Inflammatory macrophage (primary cell): ENCODE results near the gene KRT20.
"Not testable (repeated sequence)": the region's sequence is repeated elsewhere in the genome, so short reads cannot be mapped to it uniquely, and the experiment has no call there.

Source experiments
- DNase-seq, 2 donors: peaks; one replicate each; pipeline ENCODE4 v3.0.0-alpha.2; 2020 to 2022

Gene KRT20

GRCh38 chr17:40896916-40897455 is 11.9 kb upstream of the KRT20 start:
- no peak for DNase-seq

- no peak for DNase-seq
These were observed 10.2 kb upstream of the KRT20 start for GRCh38 chr17:40895106-40895730.

- DNase-seq, result no peak
These were observed 3.2 kb upstream of the KRT20 start for GRCh38 chr17:40888196-40888720.

- no peak for DNase-seq
These were observed 1.0 kb upstream of the KRT20 start for GRCh38 chr17:40886090-40886489.

GRCh38 chr17:40883626-40884334 is 1.3 kb downstream of the KRT20 start:
- DNase-seq, result no peak

- DNase-seq, result no peak
These were observed 2.0 kb downstream of the KRT20 start for GRCh38 chr17:40883031-40883430.

- DNase-seq, result no peak
These were observed 6.0 kb downstream of the KRT20 start for GRCh38 chr17:40879026-40879425.

GRCh38 chr17:40878044-40878443 is 7.0 kb downstream of the KRT20 start:
- no peak for DNase-seq

GRCh38 chr17:40873801-40874200 is 11.2 kb downstream of the KRT20 start:
- DNase-seq, result no peak

GRCh38 chr17:40873255-40873654 is 11.8 kb downstream of the KRT20 start:
- DNase-seq, result no peak

GRCh38 chr17:40872416-40872815 is 12.6 kb downstream of the KRT20 start:
- no peak for DNase-seq

- no peak for DNase-seq
These were observed 13.7 kb downstream of the KRT20 start for GRCh38 chr17:40871316-40871715.

- DNase-seq, result no peak
These were observed 14.9 kb downstream of the KRT20 start for GRCh38 chr17:40870136-40870535.

- DNase-seq, result no peak
These were observed 18.2 kb downstream of the KRT20 start, which contains the start of gene KRT12 for GRCh38 chr17:40866838-40867237. KRT12 (minus strand) TSS chr17:40867223; CDS start chr17:40867186, 37 bp downstream.

GRCh38 chr17:40864661-40865390 is 20.2 kb downstream of the KRT20 start:
- DNase-seq, result no peak

GRCh38 chr17:40862985-40863733 is 21.9 kb downstream of the KRT20 start:
- no peak for DNase-seq

GRCh38 chr17:40859536-40859935 is 25.5 kb downstream of the KRT20 start:
- DNase-seq, result no peak

GRCh38 chr17:40858667-40859066 is 26.4 kb downstream of the KRT20 start:
- DNase-seq, result not testable (repeated sequence)

- DNase-seq, result no peak
These were observed 27.5 kb downstream of the KRT20 start for GRCh38 chr17:40857535-40857934.

GRCh38 chr17:40854175-40854814 is 30.7 kb downstream of the KRT20 start:
- peak; percentile 50 to 70 for DNase-seq

- DNase-seq, result no peak
These were observed 32.7 kb downstream of the KRT20 start for GRCh38 chr17:40852364-40852763.
